Right cardiac atrium (tissue), 5 donors: ENCODE measurements around the gene SAXO2. TPM values are rescaled to one million over a fixed set of nuclear protein-coding genes. Genes with fewer than 3 reads are reported as not detected.

Experiments
- polyA plus RNA-seq: library from polyadenylated mRNA; stranded (reverse); fragments of 200-250 nt; gene quantifications from one replicate; pipeline ENCODE4 v1.2.3, GENCODE V29; 2013
- total RNA-seq, 4 donors: library from RNA; stranded (reverse); fragmentation: NEBNext Ultra II Directional; extraction: Animal tissue kit (Norgen Biotek cat#: 25700); gene quantifications; one replicate each; pipeline ENCODE4 v1.2.1, GENCODE V29; 2021
- donor health status: healthy with polysubstance abuse.
- donor health status: DM: no; HTN: yes; CAD: no.
- donor health status: DM: no; HTN: no; CAD: no.
- donor health status: DM: no; HTN: yes; CAD: no; lungs with severe emphysema.
- donor health status: DM: yes; HTN: yes; CAD: no.

Gene SAXO2
- total and polyA plus RNA-seq, 5 donors: 1.8 to 4.3 (median 2.6) TPM

Other genes with a start within 250 kb of the SAXO2 start
- gene MEX3B, start 216.8 kb upstream of the SAXO2 start, total RNA-seq: 1 to 10 TPM; 2.0 to 3.0 (median 2.6) TPM
- gene MEX3B, start 216.8 kb upstream of the SAXO2 start, polyA plus RNA-seq: 1.3 TPM
- gene EFL1, start 84 bp upstream of the SAXO2 start, total RNA-seq: 10 to 100 TPM; 10.7 to 15.4 (median 11.6) TPM
- 5.9 TPM for gene EFL1, start 84 bp upstream of the SAXO2 start, polyA plus RNA-seq
- gene GOLGA6L10, start 86.7 kb downstream of the SAXO2 start, total RNA-seq: 1 to 10 TPM in 1 of 4 donors, under 1 TPM in 2, not detected in 1; 0.21 to 1.4 (median 0.28) TPM
- 0.72 TPM for gene GOLGA6L10, start 86.7 kb downstream of the SAXO2 start, polyA plus RNA-seq
- 1 to 10 TPM; 1.1 to 1.7 (median 1.5) TPM for gene GOLGA6L9, start 167.0 kb downstream of the SAXO2 start, total RNA-seq
- 4.7 TPM for gene GOLGA6L9, start 167.0 kb downstream of the SAXO2 start, polyA plus RNA-seq